ENCODE data around the gene MACROD2. TPM values are rescaled to one million over a fixed set of nuclear protein-coding genes. Genes with fewer than 3 reads are reported as not detected.

The MACROD2 gene
- total RNA-seq, 1 experiment from 2014 or later, result 3.7 TPM

DNA sequence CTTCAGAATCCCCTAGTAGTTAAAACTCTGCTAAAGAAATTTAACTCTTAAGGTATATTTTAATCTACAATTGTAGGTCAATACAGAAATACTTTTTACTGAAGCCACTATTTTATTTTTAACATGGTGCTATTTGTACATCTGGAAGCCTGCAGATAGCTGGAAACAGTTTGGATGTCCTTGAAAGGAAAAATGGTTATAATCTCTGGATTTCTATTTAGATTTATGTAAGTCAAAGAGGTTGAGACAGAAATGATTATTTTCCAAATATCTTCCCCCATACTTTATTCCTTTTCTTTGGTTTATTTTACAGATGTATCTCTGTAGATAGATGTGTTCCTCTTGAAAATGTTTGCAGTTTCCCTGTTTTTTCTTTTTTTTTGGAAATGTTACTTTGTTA, 1575.7 kb downstream of the MACROD2 start:
- CTCF ChIA-PET, result no interaction called here
- POLR2A ChIA-PET, result no interaction called here
- H2AFZ ChIP-seq (ENCODE audit: low read depth, low read length, poor library complexity, severe bottlenecking), result no peak overlapping the region
- no peak overlapping the region for H3K27ac ChIP-seq (ENCODE audit: low read depth, low read length)
- no peaks in the 10 kb centered on the region for H3K79me2 ChIP-seq (ENCODE audit: insufficient read depth, low read length)
- DNase-seq (ENCODE audit: low read depth, low spot score) (no peak), ATAC-seq (no peak)
- RAD21 ChIA-PET (ENCODE audit: low non-redundant PET in 1 of 2, low total read pairs in 2 of 2, uncharacterized antibody in 2 of 2, unreplicated experiment in 2 of 2), result no interaction called here
- no peaks in the 10 kb centered on the region for H3K4me1 ChIP-seq (ENCODE audit: control insufficient read depth in 1 of 2, insufficient read depth in 2 of 2, low read length in 2 of 2)
- H3K9me2 ChIP-seq (ENCODE audit: insufficient read depth), result no peaks in the 10 kb centered on the region
- peaks cover 3 to 33% of the 10 kb centered on the region in 2 experiments; a peak in 2 of 4 replicates for H3K9me3 ChIP-seq (ENCODE audit: control insufficient read depth in 1 of 2, insufficient read depth in 1 of 2, low read depth in 1 of 2, low read length in 2 of 2)
- H3K4me2 ChIP-seq (ENCODE audit: low read length), result no peak overlapping the region
- TF ChIP-seq, protein P1, sequence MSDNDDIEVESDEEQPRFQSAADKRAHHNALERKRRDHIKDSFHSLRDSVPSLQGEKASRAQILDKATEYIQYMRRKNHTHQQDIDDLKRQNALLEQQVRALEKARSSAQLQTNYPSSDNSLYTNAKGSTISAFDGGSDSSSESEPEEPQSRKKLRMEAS (IDR thresholded peaks at IDR 0.05), result no peak
- no peaks in the 10 kb centered on the region for H3K27me3 ChIP-seq (ENCODE audit: insufficient read depth, low read length)
- no peaks in the 10 kb centered on the region for H3K36me3 ChIP-seq (ENCODE audit: control insufficient read depth in 1 of 2, insufficient read depth in 2 of 2, low read length in 2 of 2)
- no TSS peak for BruUV-seq (replicated peaks)
- H4K20me1 ChIP-seq (ENCODE audit: insufficient read depth), result no peaks in the 10 kb centered on the region
- no peak overlapping the region for H3K4me3 ChIP-seq (replicated peaks in 1 of 2; ENCODE audit: low read depth in 1 of 2, low read length in 2 of 2)
- no peak overlapping the region for H3K9ac ChIP-seq (ENCODE audit: low read length)
- intact Hi-C loops (cut with micrococcal nuclease), result no loop called here

DNA sequence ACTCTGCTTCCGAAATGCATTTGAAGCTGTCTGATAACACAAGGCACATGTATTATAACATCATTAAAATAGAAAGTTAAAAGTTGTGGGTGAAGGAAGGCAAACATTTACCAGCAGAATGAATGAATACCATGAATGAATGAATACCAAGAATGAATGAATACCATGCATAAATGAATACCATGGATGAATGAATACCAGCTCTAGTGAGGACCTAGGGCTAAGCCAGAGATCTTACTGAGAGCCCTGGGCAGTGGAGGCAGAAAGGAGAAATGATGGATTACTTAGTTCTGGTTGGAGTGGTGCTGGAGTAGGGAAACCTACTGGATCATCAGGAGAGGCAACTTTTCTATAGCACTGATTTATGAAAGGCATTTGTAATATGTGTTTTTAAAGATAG, 1579.9 kb downstream of the MACROD2 start:
- H3K36me3 ChIP-seq (ENCODE audit: control insufficient read depth in 1 of 2, insufficient read depth in 2 of 2, low read length in 2 of 2), result no peaks in the 10 kb centered on the region
- no peak overlapping the region for H3K4me3 ChIP-seq (replicated peaks in 1 of 2; ENCODE audit: low read depth in 1 of 2, low read length in 2 of 2)
- H2AFZ ChIP-seq (ENCODE audit: low read depth, low read length, poor library complexity, severe bottlenecking), result no peak overlapping the region
- H3K9me3 ChIP-seq (ENCODE audit: control insufficient read depth in 1 of 2, insufficient read depth in 1 of 2, low read depth in 1 of 2, low read length in 2 of 2), result peaks cover 3 to 20% of the 10 kb centered on the region in 2 experiments; a peak in 2 of 4 replicates
- H3K4me1 ChIP-seq (ENCODE audit: control insufficient read depth in 1 of 2, insufficient read depth in 2 of 2, low read length in 2 of 2), result no peaks in the 10 kb centered on the region
- intact Hi-C loops (cut with micrococcal nuclease), result no loop called here
- no TSS peak for BruUV-seq (replicated peaks)
- H3K27ac ChIP-seq (ENCODE audit: low read depth, low read length), result no peak overlapping the region
- H3K4me2 ChIP-seq (ENCODE audit: low read length), result no peak overlapping the region
- DNase-seq (ENCODE audit: low read depth, low spot score), result no peak
- ChIA-PET POLR2A (no interaction called here), RAD21 (ENCODE audit: low non-redundant PET in 1 of 2, low total read pairs in 2 of 2, uncharacterized antibody in 2 of 2, unreplicated experiment in 2 of 2) (no interaction called here), CTCF (no interaction called here)
- H3K79me2 ChIP-seq (ENCODE audit: insufficient read depth, low read length), result no peaks in the 10 kb centered on the region
- no peak overlapping the region for H3K9ac ChIP-seq (ENCODE audit: low read length)
- H4K20me1 ChIP-seq (ENCODE audit: insufficient read depth), result no peaks in the 10 kb centered on the region
- ATAC-seq, result no peak
- H3K27me3 ChIP-seq (ENCODE audit: insufficient read depth, low read length), result no peaks in the 10 kb centered on the region
- no peak for TF ChIP-seq YY1 (IDR thresholded peaks at IDR 0.05; ENCODE audit: extremely low read depth, insufficient replicate concordance, low read depth, low read length)
- no peak for TF ChIP-seq RAD21 (IDR thresholded peaks at IDR 0.05; ENCODE audit: low read depth)
- TF ChIP-seq, protein P2, sequence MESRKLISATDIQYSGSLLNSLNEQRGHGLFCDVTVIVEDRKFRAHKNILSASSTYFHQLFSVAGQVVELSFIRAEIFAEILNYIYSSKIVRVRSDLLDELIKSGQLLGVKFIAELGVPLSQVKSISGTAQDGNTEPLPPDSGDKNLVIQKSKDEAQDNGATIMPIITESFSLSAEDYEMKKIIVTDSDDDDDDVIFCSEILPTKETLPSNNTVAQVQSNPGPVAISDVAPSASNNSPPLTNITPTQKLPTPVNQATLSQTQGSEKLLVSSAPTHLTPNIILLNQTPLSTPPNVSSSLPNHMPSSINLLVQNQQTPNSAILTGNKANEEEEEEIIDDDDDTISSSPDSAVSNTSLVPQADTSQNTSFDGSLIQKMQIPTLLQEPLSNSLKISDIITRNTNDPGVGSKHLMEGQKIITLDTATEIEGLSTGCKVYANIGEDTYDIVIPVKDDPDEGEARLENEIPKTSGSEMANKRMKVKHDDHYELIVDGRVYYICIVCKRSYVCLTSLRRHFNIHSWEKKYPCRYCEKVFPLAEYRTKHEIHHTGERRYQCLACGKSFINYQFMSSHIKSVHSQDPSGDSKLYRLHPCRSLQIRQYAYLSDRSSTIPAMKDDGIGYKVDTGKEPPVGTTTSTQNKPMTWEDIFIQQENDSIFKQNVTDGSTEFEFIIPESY (IDR thresholded peaks at IDR 0.05; ENCODE audit: extremely low read depth, insufficient replicate concordance, low read length), result no peak
- no peak for TF ChIP-seq JUND (IDR thresholded peaks at IDR 0.05)
- no peak for TF ChIP-seq ZFX (IDR thresholded peaks at IDR 0.05)
- TF ChIP-seq SRF (IDR thresholded peaks at IDR 0.05; ENCODE audit: low read depth), result no peak
- TF ChIP-seq, protein P3, sequence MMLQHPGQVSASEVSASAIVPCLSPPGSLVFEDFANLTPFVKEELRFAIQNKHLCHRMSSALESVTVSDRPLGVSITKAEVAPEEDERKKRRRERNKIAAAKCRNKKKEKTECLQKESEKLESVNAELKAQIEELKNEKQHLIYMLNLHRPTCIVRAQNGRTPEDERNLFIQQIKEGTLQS (IDR thresholded peaks at IDR 0.05), result no peak
- no peak for TF ChIP-seq ZNF274 (IDR thresholded peaks at IDR 0.05; ENCODE audit: low read depth, low read length)
- no peak for TF ChIP-seq EZH2phosphoT487 (IDR thresholded peaks at IDR 0.05; ENCODE audit: borderline replicate concordance)
- no peak for TF ChIP-seq EGR1 (IDR thresholded peaks at IDR 0.05; ENCODE audit: low read depth)
- no peak for TF ChIP-seq TCF7L2 (IDR thresholded peaks at IDR 0.05; ENCODE audit: borderline replicate concordance, extremely low read depth, insufficient read depth, insufficient read length)
- TF ChIP-seq SP1 (IDR thresholded peaks at IDR 0.05; ENCODE audit: low read depth), result no peak
- TF ChIP-seq, protein P4, sequence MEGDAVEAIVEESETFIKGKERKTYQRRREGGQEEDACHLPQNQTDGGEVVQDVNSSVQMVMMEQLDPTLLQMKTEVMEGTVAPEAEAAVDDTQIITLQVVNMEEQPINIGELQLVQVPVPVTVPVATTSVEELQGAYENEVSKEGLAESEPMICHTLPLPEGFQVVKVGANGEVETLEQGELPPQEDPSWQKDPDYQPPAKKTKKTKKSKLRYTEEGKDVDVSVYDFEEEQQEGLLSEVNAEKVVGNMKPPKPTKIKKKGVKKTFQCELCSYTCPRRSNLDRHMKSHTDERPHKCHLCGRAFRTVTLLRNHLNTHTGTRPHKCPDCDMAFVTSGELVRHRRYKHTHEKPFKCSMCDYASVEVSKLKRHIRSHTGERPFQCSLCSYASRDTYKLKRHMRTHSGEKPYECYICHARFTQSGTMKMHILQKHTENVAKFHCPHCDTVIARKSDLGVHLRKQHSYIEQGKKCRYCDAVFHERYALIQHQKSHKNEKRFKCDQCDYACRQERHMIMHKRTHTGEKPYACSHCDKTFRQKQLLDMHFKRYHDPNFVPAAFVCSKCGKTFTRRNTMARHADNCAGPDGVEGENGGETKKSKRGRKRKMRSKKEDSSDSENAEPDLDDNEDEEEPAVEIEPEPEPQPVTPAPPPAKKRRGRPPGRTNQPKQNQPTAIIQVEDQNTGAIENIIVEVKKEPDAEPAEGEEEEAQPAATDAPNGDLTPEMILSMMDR (IDR thresholded peaks at IDR 0.05 in 2 of 3, conservative IDR thresholded peaks at IDR 0.05 in 1 of 3; ENCODE audit: borderline replicate concordance in 1 of 3, insufficient read depth in 1 of 3, low read depth in 2 of 3, low read length in 2 of 3), result no peak
- no peak for TF ChIP-seq ELF1 (IDR thresholded peaks at IDR 0.05; ENCODE audit: borderline replicate concordance, low read depth)
- TF ChIP-seq CBX3 (IDR thresholded peaks at IDR 0.05; ENCODE audit: low read depth), result no peak
- TF ChIP-seq POLR2AphosphoS5 (IDR thresholded peaks at IDR 0.05; ENCODE audit: low read depth, low read length), result no peak
- H3K9me2 ChIP-seq (ENCODE audit: insufficient read depth), result no peaks in the 10 kb centered on the region

Measured in HCT116 (cell line).